ENCODE measurements around the gene SGTB.

The SGTB gene

GRCh38 chr5:65620021-65620420 lies 101.9 kb downstream of the SGTB start:
- H2AFZ ChIP-seq (ENCODE audit: low read length), result no peak overlapping the region
- peaks cover 10% of the 10 kb centered on the region for H4K20me1 ChIP-seq (ENCODE audit: insufficient read depth, low read length, poor library complexity, severe bottlenecking)
- H3K79me2 ChIP-seq (ENCODE audit: insufficient read depth, low read length), result peaks cover 40% of the 10 kb centered on the region
- no peak overlapping the region for H3K9ac ChIP-seq (ENCODE audit: low read depth, low read length, poor library complexity, severe bottlenecking)
- no peaks in the 10 kb centered on the region for H3F3A ChIP-seq (ENCODE audit: low read depth)
- no peaks in the 10 kb centered on the region; the same call in 1 of the 2 replicates for H3K36me3 ChIP-seq (ENCODE audit: insufficient read depth, low read length)
- H3K27me3 ChIP-seq (ENCODE audit: insufficient read depth, low read length, poor library complexity, severe bottlenecking), result no peaks in the 10 kb centered on the region
- no peaks in the 10 kb centered on the region for H3K9me2 ChIP-seq (replicated peaks; ENCODE audit: low read depth, low read length)
- no peak overlapping the region for H3K4me2 ChIP-seq (ENCODE audit: low read depth, low read length, poor library complexity, severe bottlenecking)
- H3K9me3 ChIP-seq (ENCODE audit: insufficient read depth, low read depth, low read length), result no peaks in the 10 kb centered on the region
- peak overlapping the region; percentile 13 for H3K4me3 ChIP-seq (ENCODE audit: low read length, poor library complexity, severe bottlenecking)
- H3K4me1 ChIP-seq (ENCODE audit: insufficient read depth, low read length, poor library complexity, severe bottlenecking), result peaks cover 19% of the 10 kb centered on the region
- TF ChIP-seq EZH2phosphoT487 (IDR thresholded peaks at IDR 0.05; ENCODE audit: borderline replicate concordance), result no peak
- TF ChIP-seq CTCF (conservative IDR thresholded peaks at IDR 0.05; ENCODE audit: low read length), result no peak
